Panc1 (cell line): ENCODE measurements around the gene POLR2B. TPM values are rescaled to one million over a fixed set of nuclear protein-coding genes. Genes with fewer than 3 reads are reported as not detected.

Experiments
- ATAC-seq: fragments of 200-7000 bp; cut with Tn5 transposase; 2 replicates; pipeline ENCODE4 v1.9.1; 2020; ENCODE audit warnings: mild to moderate bottlenecking, moderate library complexity
- BruUV-seq: library from RNA; stranded (reverse); fragments of 400-500 nt; replicated peaks from 2 replicates; lab custom pipeline; 2021; lab: Mats Ljungman, UMichigan
- CTCF ChIA-PET: fragments of 300-600 bp; sonication (Branson Sonifier 250); formaldehyde crosslinking; loops from one replicate; lab custom pipeline; 2022; ENCODE audit warnings: antibody characterized with exemption; lab: Charles Lee
- POLR2A ChIA-PET: fragments of 300-600 bp; sonication (Branson Sonifier 250); formaldehyde crosslinking; loops from one replicate; lab custom pipeline; 2022; ENCODE audit warnings: antibody characterized with exemption; lab: Charles Lee
- DNase-seq: peaks from one replicate; pipeline ENCODE4 v3.0.0-alpha.2; 2010; ENCODE audit warnings: low read depth, low spot score
- H3K27ac ChIP-seq: 2 replicates; pipeline ENCODE4 v1.5.1; 2011; ENCODE audit warnings: mild to moderate bottlenecking, low read length, inconsistent platforms
- H3K27me3 ChIP-seq: fragments of 200-500 bp; sonication (Bioruptor generic); 2 replicates; pipeline ENCODE4 v1.6.0; 2014; ENCODE audit warnings: low read length, inconsistent platforms; ENCODE audit not compliant: control insufficient read depth, insufficient read depth
- H3K36me3 ChIP-seq: fragments of 200-500 bp; sonication (Bioruptor generic); 2 replicates; pipeline ENCODE4 v1.5.1; 2014; ENCODE audit warnings: inconsistent platforms, mild to moderate bottlenecking, low read length, moderate library complexity; ENCODE audit not compliant: control insufficient read depth, insufficient read depth
- H3K4me1 ChIP-seq: 2 replicates; pipeline ENCODE4 v1.5.1; 2011; ENCODE audit warnings: inconsistent platforms, mild to moderate bottlenecking, low read length, moderate library complexity; ENCODE audit not compliant: control insufficient read depth, insufficient read depth
- H3K4me3 ChIP-seq, 2 experiments: 2 replicates each; pipeline ENCODE4 v1.5.1; 2011 to 2012; ENCODE audit warnings: low read depth in 2 of 2, low read length in 2 of 2, mild to moderate bottlenecking in 2 of 2, inconsistent platforms in 1 of 2, moderate library complexity in 1 of 2
- H3K9me3 ChIP-seq: fragments of 200-500 bp; sonication (Bioruptor generic); 2 replicates; pipeline ENCODE4 v1.5.1; 2014; ENCODE audit warnings: low read depth, mild to moderate bottlenecking, inconsistent platforms, low read length, moderate library complexity; ENCODE audit not compliant: control insufficient read depth, insufficient read depth
- CTCF ChIP-seq: fragments of 450-650 bp; IDR thresholded peaks from 2 replicates; pipeline ENCODE4 v1.5.1; 2017; ENCODE audit warnings: mild to moderate bottlenecking
- POLR2AphosphoS5 ChIP-seq: IDR thresholded peaks from 2 replicates; pipeline ENCODE4 v1.6.1; 2012; ENCODE audit warnings: mild to moderate bottlenecking, low read depth, low read length, moderate library complexity
- REST ChIP-seq, 2 experiments: IDR thresholded peaks; 2 replicates each; pipeline ENCODE4 v1.6.1; 2011 to 2012; ENCODE audit warnings: low read depth in 2 of 2, control low read depth in 1 of 2, low read length in 1 of 2, mild to moderate bottlenecking in 1 of 2, moderate library complexity in 1 of 2; ENCODE audit not compliant: insufficient read depth in 1 of 2
- SIN3A ChIP-seq: IDR thresholded peaks from 2 replicates; pipeline ENCODE4 v1.6.1; 2012; ENCODE audit warnings: low read depth, mild to moderate bottlenecking, low read length, moderate library complexity, borderline replicate concordance; ENCODE audit not compliant: insufficient read depth
- TCF7L2 ChIP-seq: IDR thresholded peaks from 2 replicates; pipeline ENCODE4 v1.6.1; 2011; ENCODE audit warnings: mild to moderate bottlenecking, low read depth, low read length, inconsistent platforms
- in situ Hi-C: cut with HindIII; loops from 2 replicates; pipeline ENCODE4 v1.10.0; 2016; ENCODE audit warnings: low sequenced_read_pairs, low pct_unique_long_range_greater_than_20kb
- intact Hi-C: fragments of 100-400 bp; cut with micrococcal nuclease; formaldehyde crosslinking; loops from one replicate; pipeline ENCODE4 v1.10.0; 2022; ENCODE audit not compliant: unreplicated experiment
- total RNA-seq: library from RNA; stranded (reverse); gene quantifications from one replicate; pipeline ENCODE4 v1.2.1, GENCODE V29; 2021; ENCODE audit not compliant: unreplicated experiment

Gene POLR2B
- total RNA-seq, 1 experiment from 2014 or later: 84.1 TPM

- intact Hi-C loops: no loop called here
- H3K4me1 ChIP-seq: no peaks in the 10 kb centered on the region
- in situ Hi-C loops: no loop called here
- H3K9me3 ChIP-seq: no peaks in the 10 kb centered on the region
- no peak overlapping the region for H3K4me3 ChIP-seq
- no peak for TF ChIP-seq SIN3A
- TF ChIP-seq POLR2AphosphoS5: no peak
- TF ChIP-seq TCF7L2: no peak
- no peak for TF ChIP-seq CTCF
- TF ChIP-seq REST (IDR thresholded peaks at IDR 0.05; ENCODE audit: insufficient read depth in 1 of 2, low read depth in 2 of 2, low read length in 1 of 2): no peak
- H3K27me3 ChIP-seq: no peaks in the 10 kb centered on the region
- H3K36me3 ChIP-seq: no peaks in the 10 kb centered on the region
- ATAC-seq (no peak), DNase-seq (no peak)
- no TSS peak for BruUV-seq
- CTCF ChIA-PET: no interaction called here
- H3K27ac ChIP-seq: no peak overlapping the region
- POLR2A ChIA-PET: no interaction called here
These were observed 89.7 kb downstream of the POLR2B start for GRCh38 chr4:57068237-57068981.

- DNase-seq (no peak), ATAC-seq (no peak)
- Histone ChIP-seq H3K27me3 (no peaks in the 10 kb centered on the region), H3K36me3 (no peaks in the 10 kb centered on the region), H3K27ac (no peak overlapping the region), H3K4me3 (no peak overlapping the region), H3K9me3 (no peaks in the 10 kb centered on the region), H3K4me1 (no peaks in the 10 kb centered on the region)
- ChIA-PET POLR2A (no interaction called here), CTCF (no interaction called here)
- no TSS peak for BruUV-seq
- TF ChIP-seq SIN3A: no peak
- TF ChIP-seq REST (IDR thresholded peaks at IDR 0.05; ENCODE audit: insufficient read depth in 1 of 2, low read depth in 2 of 2, low read length in 1 of 2): no peak
- TF ChIP-seq CTCF: no peak
- no peak for TF ChIP-seq TCF7L2
- TF ChIP-seq POLR2AphosphoS5: no peak
- intact Hi-C loops: no loop called here
- in situ Hi-C loops: no loop called here
These were observed 91.8 kb downstream of the POLR2B start for GRCh38 chr4:57070461-57070860.
